GM18951 (cell line): ENCODE results near the gene SMG7.

ENCODE experiments used
- POLR2A ChIP-seq: IDR thresholded peaks from 4 replicates; pipeline ENCODE4 v1.6.1; 2011; ENCODE audit warnings: mild to moderate bottlenecking; ENCODE audit not compliant: insufficient read length, insufficient read depth; ENCODE audit errors: extremely low read depth
- in situ Hi-C: fragments of 300-500 bp; cut with MboI; formaldehyde crosslinking; loops from one replicate; pipeline ENCODE4 v1.12.0; 2022; ENCODE audit warnings: low sequenced_read_pairs, mixed read lengths, inconsistent platforms; ENCODE audit not compliant: unreplicated experiment

The SMG7 gene

GRCh38 chr1:183566026-183566425 is 93.7 kb downstream of the SMG7 start:
- no peak for TF ChIP-seq POLR2A
- in situ Hi-C loops: no loop called here

- in situ Hi-C loops: no loop called here
- TF ChIP-seq POLR2A: no peak
Measured at GRCh38 chr1:183567584-183567983, 95.3 kb downstream of the SMG7 start.

- no peak for TF ChIP-seq POLR2A
- in situ Hi-C loops: no loop called here
Measured at GRCh38 chr1:183568176-183569021, 96.1 kb downstream of the SMG7 start.

GRCh38 chr1:183569141-183569540 is 96.8 kb downstream of the SMG7 start:
- in situ Hi-C loops: no loop called here
- no peak for TF ChIP-seq POLR2A

GRCh38 chr1:183569801-183570200 is 97.5 kb downstream of the SMG7 start:
- in situ Hi-C loops: no loop called here
- no peak for TF ChIP-seq POLR2A

GRCh38 chr1:183570451-183570850 is 98.2 kb downstream of the SMG7 start:
- TF ChIP-seq POLR2A: no peak
- in situ Hi-C loops: no loop called here

GRCh38 chr1:183571678-183572268 is 99.5 kb downstream of the SMG7 start:
- in situ Hi-C loops: no loop called here
- no peak for TF ChIP-seq POLR2A

GRCh38 chr1:183572721-183573120 is 100.4 kb downstream of the SMG7 start:
- no peak for TF ChIP-seq POLR2A
- in situ Hi-C loops: no loop called here

- TF ChIP-seq POLR2A: no peak
- in situ Hi-C loops: no loop called here
Measured at GRCh38 chr1:183575606-183576005, 103.3 kb downstream of the SMG7 start.

GRCh38 chr1:183576537-183576936 is 104.2 kb downstream of the SMG7 start:
- TF ChIP-seq POLR2A: no peak
- in situ Hi-C loops: no loop called here

- no peak for TF ChIP-seq POLR2A
- in situ Hi-C loops: no loop called here
Measured at GRCh38 chr1:183577897-183578465, 105.7 kb downstream of the SMG7 start.

GRCh38 chr1:183578856-183579255 is 106.6 kb downstream of the SMG7 start:
- in situ Hi-C loops: no loop called here
- TF ChIP-seq POLR2A: no peak

GRCh38 chr1:183580281-183580682 is 108.0 kb downstream of the SMG7 start:
- TF ChIP-seq POLR2A: no peak
- in situ Hi-C loops: no loop called here

GRCh38 chr1:183582021-183582713 is 109.9 kb downstream of the SMG7 start:
- TF ChIP-seq POLR2A: no peak
- in situ Hi-C loops: no loop called here

GRCh38 chr1:183583466-183583865 is 111.2 kb downstream of the SMG7 start:
- in situ Hi-C loops: no loop called here
- TF ChIP-seq POLR2A: no peak
